Erythroblast (primary cell): ENCODE data around the gene NFKBIA.

Experiments used
- DNase-seq, 2 experiments: peaks; one replicate each; lab custom pipeline; 2025; lab: John Stamatoyannopoulos, UW
- GATA1 ChIP-seq: IDR thresholded peaks from 2 replicates; pipeline ENCODE4 v1.6.1; 2011; ENCODE audit warnings: low read depth, mild to moderate bottlenecking, control low read depth, low read length, moderate library complexity
- POLR2A ChIP-seq: IDR thresholded peaks from 2 replicates; pipeline ENCODE4 v1.6.1; 2011; ENCODE audit warnings: mild to moderate bottlenecking, low read length

Gene NFKBIA

GRCh38 chr14:35353409-35354172, 51.0 kb downstream of the NFKBIA start:
- TF ChIP-seq POLR2A (no peak), GATA1 (no peak)
- DNase-seq: no peak

GRCh38 chr14:35352274-35353233, 52.0 kb downstream of the NFKBIA start:
- no peak for TF ChIP-seq GATA1
- no peak for TF ChIP-seq POLR2A

GRCh38 chr14:35351897-35352273, 52.7 kb downstream of the NFKBIA start:
- TF ChIP-seq POLR2A (no peak), GATA1 (no peak)
- no peak for DNase-seq

More at GRCh38 chr14:35352274-35353233, 52.0 kb downstream of the NFKBIA start:
- DNase-seq: no peak
